D721Med (cell line): ENCODE results near the gene KIF15.

Experiments used
- DNase-seq: peaks from one replicate; pipeline ENCODE4 v3.0.0; 2011; ENCODE audit warnings: low spot score; ENCODE audit not compliant: insufficient read length
- FAIRE-seq: peaks from 2 replicates; lab custom pipeline; 2011; peaks lifted over from hg19 to GRCh38; lab: Jason Lieb, UNC
- CTCF ChIP-seq: IDR thresholded peaks from 2 replicates; pipeline ENCODE4 v1.5.1; 2012; ENCODE audit warnings: mild to moderate bottlenecking, control low read depth; ENCODE audit not compliant: insufficient read depth; ENCODE audit errors: missing control alignments

The KIF15 gene

DNA sequence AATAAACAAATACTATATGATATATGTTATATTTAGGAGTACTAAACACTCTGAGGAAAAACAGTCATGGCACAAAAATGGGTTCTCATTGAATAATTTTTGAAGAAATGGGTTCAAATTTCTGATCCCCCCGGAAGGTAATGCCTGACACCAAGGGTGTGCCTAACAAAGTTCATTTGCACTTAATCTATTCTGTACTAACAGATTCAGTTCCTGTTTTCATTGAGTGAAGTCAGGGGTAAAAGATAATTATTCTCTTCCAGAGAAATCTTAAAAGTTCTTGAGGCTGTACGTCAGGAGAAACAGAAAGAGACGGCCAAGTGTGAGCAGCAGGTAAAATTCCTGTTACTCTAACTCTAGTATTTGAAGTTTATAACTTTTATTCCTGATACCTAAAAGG is 65.6 kb downstream of the KIF15 start:
- no peak for FAIRE-seq

GRCh38 chr3:44831232-44831631 is 69.6 kb downstream of the KIF15 start:
- DNase-seq = no peak
- no peak for FAIRE-seq
- TF ChIP-seq CTCF = no peak

More for the DNA sequence above, 65.6 kb downstream of the KIF15 start:
- no peak for DNase-seq
- TF ChIP-seq CTCF = no peak

DNA sequence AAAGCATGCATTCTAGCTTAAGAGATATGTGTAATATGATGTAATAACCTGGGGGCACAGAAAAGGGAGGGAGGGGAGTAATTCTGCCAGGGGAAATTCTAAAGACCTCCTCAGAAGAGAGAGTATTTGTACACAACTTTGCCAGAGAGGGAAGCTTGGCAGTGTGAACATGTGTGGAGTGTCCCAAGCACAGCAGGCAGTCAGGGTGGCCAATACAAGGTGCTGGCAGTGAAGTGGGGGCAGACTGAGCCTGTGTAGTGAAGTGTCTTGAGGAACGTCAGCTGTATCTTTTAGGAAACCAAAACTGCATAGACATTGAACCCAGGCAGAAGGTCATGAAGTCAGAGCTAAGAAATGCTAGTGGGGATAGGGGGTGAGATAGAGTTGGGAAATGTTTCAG is 70.4 kb downstream of the KIF15 start:
- TF ChIP-seq CTCF = no peak
- FAIRE-seq = no peak

GRCh38 chr3:44832965-44833364 is 71.4 kb downstream of the KIF15 start:
- DNase-seq = no peak
- FAIRE-seq = no peak
- no peak for TF ChIP-seq CTCF

More for the DNA sequence above, 70.4 kb downstream of the KIF15 start:
- DNase-seq = no peak

GRCh38 chr3:44833394-44833793 is 71.8 kb downstream of the KIF15 start:
- FAIRE-seq = no peak
- no peak for TF ChIP-seq CTCF

DNA sequence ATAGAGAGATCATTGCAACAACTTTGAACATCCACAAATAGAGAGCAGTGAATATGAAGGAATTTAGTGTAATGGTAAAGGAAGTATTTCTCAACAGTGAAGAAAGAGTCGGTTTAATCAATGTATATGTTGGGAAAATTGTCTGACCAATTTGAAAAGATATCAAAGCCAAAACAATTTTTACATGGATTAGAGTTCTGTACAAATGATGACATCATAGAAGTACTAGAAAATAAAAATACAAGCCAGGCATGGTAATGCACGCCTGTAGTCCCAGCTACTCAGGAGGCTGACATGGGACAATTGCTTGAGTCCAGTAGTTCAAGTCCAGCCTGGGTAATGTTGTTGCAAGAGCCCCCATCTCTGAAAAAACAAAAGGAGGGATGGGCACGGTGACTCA is 74.1 kb downstream of the KIF15 start:
- no peak for DNase-seq
- no peak for FAIRE-seq
- no peak for TF ChIP-seq CTCF

More at GRCh38 chr3:44833394-44833793, 71.8 kb downstream of the KIF15 start:
- no peak for DNase-seq

DNA sequence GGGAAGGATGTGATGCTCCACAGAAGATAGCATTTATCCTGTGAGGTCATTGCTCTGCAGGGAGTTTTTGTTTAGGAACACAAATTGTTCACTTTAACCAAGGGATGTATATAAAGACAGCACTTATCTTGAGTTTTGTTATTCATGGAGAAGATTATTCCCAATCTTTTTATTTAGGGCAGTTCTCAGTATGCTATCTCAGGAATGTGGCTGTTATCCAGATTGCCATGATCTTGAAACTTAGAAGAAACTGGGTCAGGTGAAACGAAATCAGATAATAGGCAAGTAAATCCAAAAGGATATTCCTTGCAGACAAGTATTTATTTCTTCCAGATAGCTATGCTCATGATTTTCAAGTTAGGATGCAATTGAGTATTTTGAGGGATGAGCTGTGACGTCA is 80.8 kb downstream of the KIF15 start:
- peak; percentile 6 for FAIRE-seq
- TF ChIP-seq CTCF = no peak
- no peak for DNase-seq
